H9 (cell line): ENCODE measurements around the gene TCF4. TPM values are rescaled to one million over a fixed set of nuclear protein-coding genes. Genes with fewer than 3 reads are reported as not detected.

Experiments
- DNase-seq: peaks from one replicate; pipeline ENCODE4 v3.0.0-alpha.2; 2017
- H2AFZ ChIP-seq: one replicate; pipeline ENCODE4 v1.6.1; 2013; ENCODE audit warnings: mild to moderate bottlenecking, low read length, control low read depth, moderate library complexity
- H2AK5ac ChIP-seq: 2 replicates; pipeline ENCODE4 v1.6.1; 2013; ENCODE audit warnings: low read length, control low read depth, mixed read lengths; ENCODE audit not compliant: insufficient read length
- H2BK120ac ChIP-seq: one replicate; pipeline ENCODE4 v1.6.1; 2013; ENCODE audit warnings: low read depth, mild to moderate bottlenecking, low read length, control low read depth, inconsistent platforms; ENCODE audit not compliant: poor library complexity, severe bottlenecking
- H2BK12ac ChIP-seq: 2 replicates; pipeline ENCODE4 v1.6.1; 2013; ENCODE audit warnings: low read length, control low read depth, mixed read lengths, low read depth; ENCODE audit not compliant: insufficient read length
- H2BK15ac ChIP-seq: 2 replicates; pipeline ENCODE4 v1.6.1; 2013; ENCODE audit warnings: low read depth, low read length, control low read depth
- H2BK20ac ChIP-seq: one replicate; pipeline ENCODE4 v1.6.1; 2013; ENCODE audit warnings: low read depth, mild to moderate bottlenecking, low read length, control low read depth, inconsistent platforms; ENCODE audit not compliant: poor library complexity, severe bottlenecking
- H2BK5ac ChIP-seq: 2 replicates; pipeline ENCODE4 v1.6.1; 2013; ENCODE audit warnings: low read length, control low read depth, mixed read lengths; ENCODE audit not compliant: insufficient read length
- H3K14ac ChIP-seq: 2 replicates; pipeline ENCODE4 v1.6.1; 2013; ENCODE audit warnings: low read length, control low read depth; ENCODE audit not compliant: insufficient read depth
- H3K18ac ChIP-seq: 2 replicates; pipeline ENCODE4 v1.6.1; 2013; ENCODE audit warnings: low read depth, mild to moderate bottlenecking, mixed read lengths, low read length, control low read depth; ENCODE audit not compliant: insufficient read length
- H3K23ac ChIP-seq: 2 replicates; pipeline ENCODE4 v1.6.1; 2013; ENCODE audit warnings: low read length, control low read depth, mixed read lengths, low read depth; ENCODE audit not compliant: insufficient read length
- H3K23me2 ChIP-seq: 2 replicates; pipeline ENCODE4 v1.6.1; 2013; ENCODE audit warnings: low read depth, mild to moderate bottlenecking, mixed read lengths, low read length, control low read depth; ENCODE audit not compliant: insufficient read length, poor library complexity, severe bottlenecking
- H3K27ac ChIP-seq: 2 replicates; pipeline ENCODE4 v1.5.1; 2013; ENCODE audit warnings: low read length, control low read depth, mixed read lengths, low read depth; ENCODE audit not compliant: insufficient read length
- H3K27me3 ChIP-seq: 2 replicates; pipeline ENCODE4 v1.6.1; 2013; ENCODE audit warnings: low read length, control low read depth, inconsistent platforms; ENCODE audit not compliant: insufficient read depth
- H3K4ac ChIP-seq: 2 replicates; pipeline ENCODE4 v1.6.1; 2013; ENCODE audit warnings: low read depth, mild to moderate bottlenecking, control low read depth, inconsistent platforms, low read length, moderate library complexity
- H3K4me1 ChIP-seq: 2 replicates; pipeline ENCODE4 v1.6.1; 2013; ENCODE audit warnings: low read length, control low read depth, inconsistent platforms; ENCODE audit not compliant: insufficient read depth
- H3K4me2 ChIP-seq: 2 replicates; pipeline ENCODE4 v1.6.1; 2013; ENCODE audit warnings: low read length, control low read depth, mixed read lengths; ENCODE audit not compliant: insufficient read length, insufficient read depth
- H3K56ac ChIP-seq: 2 replicates; pipeline ENCODE4 v1.6.1; 2013; ENCODE audit warnings: low read depth, mild to moderate bottlenecking, mixed read lengths, low read length, control low read depth; ENCODE audit not compliant: insufficient read length
- H3K79me1 ChIP-seq: 2 replicates; pipeline ENCODE4 v1.6.1; 2013; ENCODE audit warnings: low read depth, mild to moderate bottlenecking, moderate library complexity, low read length, control low read depth, inconsistent platforms; ENCODE audit not compliant: insufficient read depth, poor library complexity, severe bottlenecking
- H3K79me2 ChIP-seq: 2 replicates; pipeline ENCODE4 v1.6.1; 2013; ENCODE audit warnings: low read length, control low read depth, inconsistent platforms; ENCODE audit not compliant: insufficient read depth
- H3K9ac ChIP-seq: 2 replicates; pipeline ENCODE4 v1.6.1; 2013; ENCODE audit warnings: low read length, control low read depth, mixed read lengths; ENCODE audit not compliant: insufficient read length; ENCODE audit errors: extremely low read depth
- H3K9me3 ChIP-seq: one replicate; pipeline ENCODE4 v1.6.1; 2013; ENCODE audit warnings: low read depth, low read length, inconsistent platforms; ENCODE audit not compliant: control insufficient read depth
- H3T11ph ChIP-seq: one replicate; pipeline ENCODE4 v1.6.1; 2013; ENCODE audit warnings: mild to moderate bottlenecking, low read length, control low read depth, inconsistent platforms
- H4K20me1 ChIP-seq: one replicate; pipeline ENCODE4 v1.6.1; 2013; ENCODE audit not compliant: control insufficient read depth, insufficient read length, insufficient read depth
- H4K5ac ChIP-seq: 2 replicates; pipeline ENCODE4 v1.6.1; 2013; ENCODE audit warnings: low read depth, mild to moderate bottlenecking, mixed read lengths, low read length, control low read depth; ENCODE audit not compliant: insufficient read length
- H4K8ac ChIP-seq: replicated peaks from 2 replicates; pipeline ENCODE4 v1.6.1; 2013; ENCODE audit warnings: low read length, control low read depth, mixed read lengths, low read depth; ENCODE audit not compliant: insufficient read length
- H4K91ac ChIP-seq: 2 replicates; pipeline ENCODE4 v1.6.1; 2013; ENCODE audit warnings: low read depth, mild to moderate bottlenecking, moderate library complexity, mixed read lengths, low read length, control low read depth; ENCODE audit not compliant: insufficient read length
- H3K27ac Mint-ChIP-seq, 3 experiments: 2 replicates in 2 of 3; 3 replicates in 1 of 3; pipeline ENCODE4 v1.8.0; 2020 to 2021; ENCODE audit warnings: mixed read lengths in 3 of 3, mild to moderate bottlenecking in 1 of 3, moderate library complexity in 1 of 3
- H3K27me3 Mint-ChIP-seq: 2 replicates; pipeline ENCODE4 v1.8.0; 2021; ENCODE audit warnings: low read depth, mild to moderate bottlenecking, moderate library complexity, mixed read lengths
- H3K36me3 Mint-ChIP-seq, 3 experiments: 2 replicates in 2 of 3; 3 replicates in 1 of 3; pipeline ENCODE4 v1.8.0; 2020 to 2021; ENCODE audit warnings: low read depth in 3 of 3, mixed read lengths in 3 of 3; ENCODE audit not compliant: insufficient read depth in 1 of 3
- H3K4me1 Mint-ChIP-seq, 2 experiments: 2 replicates each; pipeline ENCODE4 v1.8.0; 2020; ENCODE audit warnings: mixed read lengths in 2 of 2
- H3K4me3 Mint-ChIP-seq, 2 experiments: 2 replicates in 1 of 2; 3 replicates in 1 of 2; pipeline ENCODE4 v1.8.0; 2020 to 2021; ENCODE audit warnings: mild to moderate bottlenecking in 2 of 2, mixed read lengths in 2 of 2, moderate library complexity in 1 of 2
- H3K9me3 Mint-ChIP-seq, 2 experiments: 2 replicates in 1 of 2; 3 replicates in 1 of 2; pipeline ENCODE4 v1.8.0; 2020; ENCODE audit warnings: mild to moderate bottlenecking in 2 of 2, mixed read lengths in 2 of 2, moderate library complexity in 1 of 2
- CTCF ChIP-seq: fragments of 200-600 bp; sonication (generic); conservative IDR thresholded peaks from 3 replicates; pipeline ENCODE4 v1.8.0; 2021; ENCODE audit warnings: antibody characterized with exemption, mild to moderate bottlenecking
- WGBS: extraction: QIAGEN DNeasy Blood & Tissue Kit; methylation state at CpG from one replicate; pipeline ENCODE4 v1.1.7; 2013; ENCODE audit warnings: missing lambda C conversion rate, low lambda C conversion rate, mixed read lengths; ENCODE audit not compliant: insufficient read length; ENCODE audit errors: extremely low coverage; 5-methylcytosine and 5-hydroxymethylcytosine counted together
- total RNA-seq: library from RNA; stranded (reverse); gene quantifications from 2 replicates; pipeline ENCODE4 v1.2.1, GENCODE V29; 2021

TCF4 gene
- total RNA-seq, 1 experiment from 2014 or later = 99.4 TPM

- Histone ChIP-seq H3K23ac (no peak overlapping the region), H3K27ac (no peak overlapping the region), H4K8ac (no peak overlapping the region), H3K79me1 (no peaks in the 10 kb centered on the region), H3K23me2 (no peaks in the 10 kb centered on the region), H3T11ph (no peak overlapping the region), H3K4ac (no peak overlapping the region), H3K9me3 (no peaks in the 10 kb centered on the region), H3K56ac (no peak overlapping the region), H4K91ac (no peak overlapping the region), H4K5ac (no peak overlapping the region), H2BK12ac (no peak overlapping the region), H2AK5ac (no peak overlapping the region), H2BK120ac (no peak overlapping the region), H2BK20ac (no peak overlapping the region), H3K4me1 (no peaks in the 10 kb centered on the region), H3K4me2 (no peak overlapping the region), H3K9ac (no peak overlapping the region), H3K27me3 (no peaks in the 10 kb centered on the region), H4K20me1 (no peaks in the 10 kb centered on the region), H3K14ac (no peak overlapping the region), H2AFZ (no peak overlapping the region), H3K18ac (no peak overlapping the region), H2BK15ac (no peak overlapping the region), H2BK5ac (no peak overlapping the region), H3K79me2 (no peaks in the 10 kb centered on the region)
- no peak for DNase-seq
- Mint-ChIP-seq H3K27me3 (no peaks in the 10 kb centered on the region), H3K36me3 (peaks cover 0 to 5% (median 3%) of the 10 kb centered on the region in 3 experiments; a peak in 4 of 7 replicates), H3K4me1 (peaks cover 22 to 31% of the 10 kb centered on the region in 2 experiments), H3K4me3 (no peak overlapping the region), H3K27ac (no peak overlapping the region), H3K9me3 (no peaks in the 10 kb centered on the region)
- no CpG with 5 or more reads among the region's 2 CpGs for WGBS
- no peak for TF ChIP-seq CTCF
Measured at GRCh38 chr18:55290898-55291297, 297.1 kb downstream of the TCF4 start.
